HG03558 (cell line): Measurements from ENCODE around the gene NF1.

Experiments
- ATAC-seq: cut with Tn5 transposase; IDR thresholded peaks from one replicate; pipeline ENCODE4 v1.9.1; 2021; ENCODE audit warnings: moderate number of reproducible peaks; ENCODE audit not compliant: unreplicated experiment; ENCODE audit errors: extremely low read depth

The NF1 gene

DNA sequence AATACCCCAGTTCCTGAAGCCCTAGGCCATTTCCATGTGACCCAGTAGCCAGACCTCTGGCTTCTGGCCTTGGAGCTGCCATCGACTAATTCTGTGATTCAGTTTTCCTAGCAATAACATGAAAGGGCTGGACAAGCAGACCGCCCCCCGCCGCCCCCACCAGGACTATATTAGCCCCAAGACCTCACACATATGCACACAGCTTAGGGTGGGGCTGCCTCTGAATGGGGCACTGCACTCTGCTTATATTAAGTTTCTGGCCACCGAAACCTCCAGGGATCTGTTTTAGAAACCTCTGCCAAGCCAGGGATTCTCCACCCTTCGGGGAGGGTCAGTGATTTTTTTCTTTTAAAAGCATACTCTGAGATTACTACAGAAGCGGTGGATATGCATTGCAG is 299.0 kb downstream of the NF1 start:
- no peak for ATAC-seq

DNA sequence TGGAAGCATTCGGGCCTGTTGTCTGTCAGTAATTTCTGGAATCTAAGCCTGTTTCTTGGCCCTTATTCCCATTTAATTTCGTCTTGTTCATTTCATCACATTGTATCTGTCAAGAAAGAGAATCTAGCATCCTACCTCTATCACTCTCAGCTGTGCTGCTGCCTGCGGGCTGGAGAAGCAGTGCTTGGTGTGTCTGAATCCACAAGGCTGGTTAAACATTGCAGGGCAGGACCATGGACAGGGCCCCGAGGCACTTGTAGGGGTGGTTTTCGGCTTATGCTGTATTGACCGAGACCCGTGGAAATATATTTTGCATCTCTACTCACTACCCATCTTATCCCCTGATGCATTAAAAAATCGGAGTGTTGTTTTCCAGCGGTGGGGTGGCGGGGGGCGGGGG is 299.8 kb downstream of the NF1 start:
- ATAC-seq, result no peak

DNA sequence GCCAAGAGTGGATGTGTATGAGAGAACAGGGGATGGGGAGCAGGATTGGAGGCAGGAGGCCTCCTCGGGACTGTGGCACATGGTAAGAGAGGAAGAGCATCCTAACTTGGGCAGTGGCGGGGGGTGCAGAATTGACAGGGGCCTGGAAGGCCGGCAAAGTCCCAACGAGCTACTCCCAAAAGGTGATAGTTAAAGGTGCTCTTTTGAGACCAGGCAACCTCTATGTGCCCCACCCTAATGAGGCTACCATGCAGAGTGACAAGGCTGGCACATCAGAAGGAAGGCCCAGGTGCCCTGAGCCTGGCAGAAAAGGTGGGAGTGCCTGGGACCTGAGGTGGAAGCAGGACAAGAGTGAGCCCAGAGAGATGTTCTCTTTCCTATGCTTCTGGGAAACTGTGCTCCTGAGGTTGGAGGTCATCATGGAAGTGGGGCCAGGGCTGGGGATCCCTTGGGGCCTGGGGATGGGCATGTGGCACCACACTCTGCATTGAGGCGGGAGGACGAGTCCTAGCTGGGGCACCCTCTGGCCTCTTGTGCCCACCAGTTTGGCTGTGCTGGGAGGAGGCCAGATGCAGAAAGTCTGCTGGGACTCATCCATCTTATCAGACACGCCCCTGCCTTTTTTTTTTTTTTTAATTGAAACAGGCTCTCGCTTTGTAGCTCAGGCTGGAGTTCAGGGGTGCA is 302.6 kb downstream of the NF1 start:
- no peak for ATAC-seq

DNA sequence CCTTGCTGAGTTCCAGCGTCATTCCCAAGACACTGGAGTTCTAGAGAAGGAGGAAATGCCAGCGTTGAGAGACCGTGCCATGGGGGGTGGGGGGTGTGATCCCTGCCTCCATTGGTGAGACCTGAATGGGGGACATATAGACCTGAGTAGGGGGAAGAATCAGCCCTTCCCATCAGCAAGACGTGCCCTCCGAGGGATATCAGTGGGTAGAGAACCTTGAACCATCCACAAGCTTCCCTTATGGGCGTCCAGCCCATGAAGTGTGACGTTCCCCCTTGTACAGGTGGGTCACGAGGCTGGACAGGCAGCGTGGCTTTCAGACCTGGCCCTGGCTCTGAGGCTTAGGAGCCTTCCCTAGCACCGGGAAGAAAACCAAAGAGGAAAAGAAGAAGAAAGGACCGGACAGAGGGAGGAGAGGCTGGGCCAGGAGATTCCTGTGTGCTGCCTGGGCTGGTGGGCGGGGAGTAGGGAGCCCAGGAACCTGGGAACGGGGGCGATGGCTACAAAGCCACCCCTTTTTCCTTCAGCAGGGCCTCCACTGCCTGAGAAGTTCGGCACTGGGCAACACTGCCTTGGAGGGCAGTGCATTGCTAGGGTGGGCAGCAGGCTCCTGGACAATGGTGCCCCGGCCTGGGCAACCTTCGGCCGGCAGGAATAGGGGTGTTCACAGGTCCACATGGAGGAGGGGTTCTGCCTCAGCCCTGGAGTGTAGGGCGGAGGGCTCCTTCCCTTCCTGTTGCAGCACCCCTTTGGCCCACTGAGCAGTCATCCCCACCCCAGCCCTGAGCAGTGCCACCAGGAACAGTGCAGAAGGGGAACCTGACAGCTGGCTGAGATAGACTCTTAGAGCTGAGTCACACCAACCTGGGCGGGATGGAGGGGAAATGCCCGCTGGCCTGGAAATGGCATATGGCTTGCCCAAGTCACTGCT is 303.9 kb downstream of the NF1 start:
- no peak for ATAC-seq

DNA sequence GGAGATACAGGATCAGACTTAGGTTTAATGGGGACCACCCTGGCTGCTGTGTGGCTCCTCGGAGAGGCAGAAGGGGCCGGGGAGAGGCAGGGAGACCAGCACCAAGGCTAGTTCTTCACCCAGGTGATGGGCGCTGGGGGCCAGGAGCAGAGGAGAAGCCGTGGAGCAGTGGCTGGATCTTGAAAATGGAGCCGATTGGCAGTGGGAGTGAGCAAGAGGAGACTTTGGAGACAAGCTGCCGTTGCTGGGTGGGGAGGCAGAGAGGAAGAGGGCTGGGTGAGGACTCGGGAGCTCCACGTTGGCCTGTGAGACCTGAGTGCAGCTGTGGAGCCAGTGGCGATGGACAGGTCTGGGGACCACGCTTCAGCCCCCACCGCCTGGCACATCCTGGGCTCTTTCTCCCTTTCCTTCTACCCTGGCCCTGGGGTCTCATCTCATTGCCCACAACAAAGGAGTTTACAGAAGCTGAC is 305.7 kb downstream of the NF1 start:
- no peak for ATAC-seq

DNA sequence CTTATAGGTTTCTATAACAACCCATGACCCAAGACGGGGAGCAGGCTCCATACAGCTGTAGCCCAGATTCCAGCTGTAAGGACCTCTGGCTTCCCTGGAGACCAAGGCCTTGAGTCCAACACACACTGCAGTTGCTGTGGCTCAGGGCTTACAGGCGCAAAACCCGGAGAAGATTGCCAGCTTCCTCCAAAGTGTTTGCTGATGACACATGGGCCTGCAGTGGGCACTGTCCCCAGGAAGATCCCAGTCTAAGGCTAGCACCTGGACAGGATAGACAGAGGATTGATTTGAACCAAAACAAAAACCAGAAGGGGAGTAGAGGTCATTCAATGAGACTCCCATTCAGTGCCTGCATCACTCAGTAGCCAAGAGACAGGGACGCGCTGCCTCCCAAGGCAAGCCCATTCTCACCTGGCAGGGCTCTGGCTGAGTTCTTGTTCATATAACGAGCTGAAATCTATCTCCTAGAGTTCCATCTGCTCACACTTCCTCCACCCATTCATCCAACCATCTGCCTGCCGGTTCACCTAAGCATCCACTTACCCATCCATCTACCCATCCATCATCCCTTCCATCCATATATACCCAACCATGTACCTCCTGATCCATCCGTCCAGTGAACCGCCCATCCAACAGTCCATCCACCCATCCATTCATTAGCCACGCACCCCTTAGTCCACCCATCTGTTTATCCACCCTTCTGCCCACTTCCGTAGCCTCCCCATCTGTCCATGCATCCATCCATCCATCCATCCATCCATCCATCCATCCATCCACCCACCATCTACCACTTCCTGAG is 306.9 kb downstream of the NF1 start:
- no peak for ATAC-seq

DNA sequence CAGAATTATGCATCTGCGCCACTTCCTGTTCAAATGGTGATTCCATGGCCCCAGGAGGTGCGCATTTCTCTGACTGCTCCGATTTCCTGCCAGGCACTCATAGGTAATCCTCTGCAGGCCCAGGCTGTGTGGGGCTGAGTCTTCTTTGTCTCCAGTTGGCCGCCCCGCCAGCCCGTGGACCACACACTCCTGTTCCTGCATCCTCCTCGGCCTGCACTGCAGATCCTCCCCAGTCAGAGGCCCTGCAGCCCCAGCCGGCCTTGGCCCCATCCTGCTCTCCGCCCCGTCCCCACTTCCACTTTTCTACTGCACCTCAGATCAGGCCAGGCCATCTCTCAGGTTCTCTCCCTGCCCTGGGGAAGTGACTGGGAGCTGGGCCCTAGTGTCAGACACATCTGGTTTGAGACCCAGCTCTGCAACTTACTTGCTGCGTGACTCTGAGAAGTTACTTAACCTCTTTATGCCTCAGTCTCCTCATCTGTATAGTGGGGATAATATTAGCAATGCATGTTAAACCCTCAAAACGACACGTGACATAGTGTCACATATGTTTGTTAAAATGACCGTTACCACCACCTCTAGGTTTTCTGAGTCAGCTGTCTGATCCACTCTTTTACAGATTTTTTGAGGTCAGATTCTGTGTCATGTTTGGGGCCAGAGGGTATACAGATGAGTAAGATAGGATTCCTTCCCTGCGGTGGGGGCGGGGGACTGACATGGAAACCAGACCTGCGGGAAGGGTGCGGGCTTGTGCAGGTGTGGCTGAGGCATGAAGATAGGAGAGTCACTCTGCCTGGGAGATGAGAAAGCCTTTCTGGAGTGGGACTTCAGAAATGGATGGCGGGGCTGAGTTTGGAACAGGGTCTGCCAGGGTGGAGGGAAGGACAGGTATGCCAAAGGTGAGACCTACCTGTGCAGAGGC is 309.5 kb downstream of the NF1 start:
- ATAC-seq, result no peak

DNA sequence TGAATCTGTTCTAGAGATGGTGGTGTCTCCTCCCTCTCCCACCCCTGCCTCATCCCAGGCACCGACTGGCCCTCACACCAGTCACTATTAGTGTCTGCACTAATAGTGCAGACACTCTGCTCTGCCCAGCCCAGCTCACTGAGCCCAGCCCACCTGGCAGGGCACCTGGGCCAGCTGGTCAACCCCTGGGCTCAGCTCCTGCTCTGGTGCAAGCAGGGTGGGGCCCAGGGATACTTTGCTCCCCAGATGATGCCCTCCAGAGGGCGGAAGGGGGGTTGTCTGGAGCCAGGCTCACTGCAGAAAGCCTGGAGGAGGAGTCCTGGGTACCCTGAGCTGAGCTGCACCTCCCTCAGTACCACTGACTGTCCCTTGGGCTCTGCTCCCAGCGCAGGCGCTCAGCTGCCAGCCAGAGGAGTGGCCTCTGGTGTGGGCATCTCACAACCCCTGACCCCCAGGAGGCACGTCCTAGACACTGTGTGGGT is 311.2 kb downstream of the NF1 start:
- ATAC-seq, result no peak

DNA sequence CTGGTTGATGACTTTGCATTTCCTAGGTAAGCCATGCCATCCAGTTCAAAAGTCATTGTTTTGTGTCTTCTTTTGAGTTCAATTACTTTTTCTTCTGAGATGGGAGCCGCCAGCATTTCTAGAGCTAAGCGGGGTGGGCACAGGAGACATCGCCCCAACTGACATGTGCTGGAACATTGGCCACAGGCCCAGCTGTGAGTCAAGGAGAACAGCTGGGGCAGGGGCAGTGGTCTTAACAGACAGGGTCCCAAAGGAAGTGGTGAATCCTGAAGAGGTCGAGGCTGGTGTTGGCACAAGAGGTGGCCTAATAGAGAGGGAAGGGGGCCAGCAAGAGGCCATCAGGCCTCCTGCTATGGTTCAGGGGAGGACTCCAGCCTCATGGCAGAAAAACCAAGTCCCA is 313.8 kb downstream of the NF1 start:
- ATAC-seq, result no peak

DNA sequence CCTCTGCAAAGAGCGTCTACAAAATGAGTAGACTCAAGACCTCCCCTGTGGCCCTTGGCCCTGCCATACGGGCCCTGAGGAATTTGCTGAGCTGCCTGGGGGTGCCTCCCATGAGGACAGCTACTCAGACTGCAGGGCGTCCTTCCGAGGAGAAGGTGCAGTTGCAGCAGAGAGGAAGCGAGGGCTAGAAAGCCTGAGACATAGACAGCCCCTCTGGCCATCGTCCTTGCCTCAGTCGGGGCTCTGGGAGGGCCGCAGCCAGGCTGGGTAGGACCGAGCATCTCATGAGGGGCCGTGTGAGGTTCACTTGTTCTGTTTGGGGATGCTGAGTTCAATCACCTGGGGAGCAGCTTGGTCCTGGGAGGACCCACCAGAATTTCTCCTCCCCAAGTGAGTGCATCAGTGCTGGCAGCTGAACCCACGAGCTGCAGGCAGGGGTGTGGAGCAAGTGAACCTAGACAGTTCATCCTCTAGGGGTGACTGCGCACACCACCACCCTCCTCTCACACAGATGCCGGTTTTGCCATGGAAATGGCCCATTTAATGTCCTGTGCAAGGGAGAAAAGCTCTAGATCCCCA is 317.0 kb downstream of the NF1 start:
- no peak for ATAC-seq

DNA sequence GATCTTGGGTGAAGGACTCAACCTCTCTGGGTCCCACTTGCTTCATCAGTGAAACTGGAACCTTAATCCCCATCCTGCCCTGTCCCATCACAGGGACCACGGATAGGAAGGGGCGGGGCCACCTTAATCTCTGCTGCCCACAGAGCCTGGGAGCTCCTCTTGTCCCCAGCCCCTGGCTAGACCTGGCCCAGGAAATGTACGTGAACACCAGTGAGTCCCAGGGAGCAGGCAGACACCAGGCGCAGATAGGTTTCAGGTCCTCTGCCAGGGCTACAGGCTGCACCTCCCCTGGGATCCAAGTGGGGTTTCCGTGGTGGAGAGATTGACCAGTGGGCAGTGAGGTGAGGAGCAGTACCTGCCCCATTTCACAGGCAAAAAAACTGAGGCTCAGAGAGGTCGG is 317.7 kb downstream of the NF1 start:
- no peak for ATAC-seq

DNA sequence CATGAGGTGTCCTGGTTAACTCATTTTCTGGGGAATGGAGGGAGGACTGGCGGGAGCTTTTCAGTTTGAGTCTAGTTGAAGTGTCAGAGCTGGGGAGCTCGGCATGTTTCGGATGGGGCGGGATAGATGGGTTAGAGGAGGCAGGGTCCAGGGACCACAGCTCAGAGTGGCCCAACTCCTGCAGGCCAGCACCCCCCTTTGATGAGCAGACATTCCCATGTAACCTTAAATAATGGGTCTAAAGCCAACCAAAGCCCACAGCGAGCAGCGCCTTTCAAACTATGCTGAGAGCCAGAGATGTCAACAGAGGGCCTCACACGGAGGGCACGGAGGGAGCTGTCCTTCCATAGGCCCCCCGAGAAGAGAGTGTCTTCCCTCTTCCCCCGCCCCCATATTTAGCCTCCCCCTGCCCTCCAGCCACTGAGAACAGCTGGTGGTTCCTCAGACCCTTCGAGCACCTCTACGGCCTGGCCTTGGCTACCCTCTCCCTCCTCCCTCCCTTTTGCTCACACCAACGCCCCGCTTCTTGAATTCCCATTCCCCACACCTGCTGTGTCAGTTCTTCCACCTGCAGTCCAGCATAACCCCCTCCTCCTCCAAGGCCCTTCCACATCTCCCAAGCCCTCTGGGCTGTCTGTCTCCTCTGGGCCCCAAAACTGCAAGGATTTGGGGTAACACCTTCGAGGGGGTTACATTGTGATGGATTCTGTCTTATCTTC is 318.5 kb downstream of the NF1 start:
- no peak for ATAC-seq

DNA sequence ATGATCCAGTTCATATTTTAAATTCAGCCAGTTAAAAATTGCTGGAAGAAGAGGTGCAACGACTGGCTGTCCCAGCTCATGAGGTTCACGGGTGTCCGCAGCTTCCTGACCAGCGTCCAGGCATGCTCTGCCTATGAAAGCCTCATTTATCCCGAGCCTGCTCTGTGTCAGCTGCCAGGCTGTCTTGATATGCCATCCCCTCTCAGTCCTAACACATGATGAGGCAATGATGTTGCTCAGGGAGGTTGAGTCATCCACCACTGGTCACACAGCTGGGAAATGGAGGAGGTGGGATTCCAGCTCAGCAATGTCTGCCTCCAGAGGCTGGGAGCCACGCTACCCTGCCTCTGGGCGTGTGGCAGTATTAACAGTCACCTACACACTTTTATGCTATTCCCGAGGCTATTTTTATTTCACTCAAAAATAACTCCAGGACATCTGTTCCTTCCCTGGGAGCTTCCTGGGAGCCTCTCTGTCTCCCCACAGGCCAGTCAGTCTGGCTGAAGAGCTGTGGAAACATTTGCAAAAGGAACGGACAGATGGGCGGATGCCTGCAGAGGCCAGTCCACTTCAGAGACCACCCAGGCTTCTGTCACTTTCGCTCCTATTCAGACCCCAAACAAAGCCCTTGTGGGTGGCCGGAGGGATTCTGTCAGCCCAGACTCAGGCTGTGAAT is 319.2 kb downstream of the NF1 start:
- ATAC-seq, result no peak

DNA sequence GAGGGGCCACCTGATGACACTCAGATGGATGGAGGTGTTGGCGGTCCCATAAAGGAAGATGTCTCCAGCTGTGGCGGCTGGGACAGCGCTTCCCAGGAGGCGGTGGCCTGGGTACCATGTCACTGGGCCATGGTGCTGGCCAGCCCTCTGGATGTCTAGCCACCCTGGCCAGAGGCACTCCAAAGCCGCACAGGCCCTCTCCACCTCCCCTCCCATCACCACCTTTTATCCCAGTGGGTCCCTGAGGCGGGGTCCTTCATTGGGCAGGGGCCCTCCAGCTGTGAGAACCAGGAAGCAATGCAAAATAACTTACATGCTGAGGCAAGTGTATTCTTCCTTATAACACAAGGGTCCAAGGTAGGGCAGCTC is 319.8 kb downstream of the NF1 start:
- ATAC-seq, result no peak

DNA sequence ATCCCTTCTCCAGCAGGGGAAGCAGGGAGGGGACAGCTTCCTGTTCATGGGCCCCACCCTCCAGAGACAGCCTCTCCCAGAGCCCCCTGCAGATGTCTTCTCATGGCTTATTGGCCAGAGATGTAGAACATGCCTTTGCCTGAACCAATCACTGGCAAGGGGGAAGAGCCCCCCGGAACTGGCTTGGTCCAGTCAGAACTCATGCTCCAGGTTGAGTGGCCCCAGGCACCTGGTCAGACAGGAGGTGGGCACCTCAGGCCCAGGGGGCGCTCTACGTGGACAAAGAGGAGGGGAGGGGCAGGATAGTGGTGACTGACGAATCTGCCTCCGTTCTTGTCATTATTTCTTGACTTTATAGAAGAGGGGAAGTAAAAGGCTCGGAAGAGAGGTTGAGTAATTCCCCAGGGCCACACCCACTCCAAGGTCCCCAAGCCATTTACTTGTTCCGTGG is 320.3 kb downstream of the NF1 start:
- ATAC-seq, result no peak

DNA sequence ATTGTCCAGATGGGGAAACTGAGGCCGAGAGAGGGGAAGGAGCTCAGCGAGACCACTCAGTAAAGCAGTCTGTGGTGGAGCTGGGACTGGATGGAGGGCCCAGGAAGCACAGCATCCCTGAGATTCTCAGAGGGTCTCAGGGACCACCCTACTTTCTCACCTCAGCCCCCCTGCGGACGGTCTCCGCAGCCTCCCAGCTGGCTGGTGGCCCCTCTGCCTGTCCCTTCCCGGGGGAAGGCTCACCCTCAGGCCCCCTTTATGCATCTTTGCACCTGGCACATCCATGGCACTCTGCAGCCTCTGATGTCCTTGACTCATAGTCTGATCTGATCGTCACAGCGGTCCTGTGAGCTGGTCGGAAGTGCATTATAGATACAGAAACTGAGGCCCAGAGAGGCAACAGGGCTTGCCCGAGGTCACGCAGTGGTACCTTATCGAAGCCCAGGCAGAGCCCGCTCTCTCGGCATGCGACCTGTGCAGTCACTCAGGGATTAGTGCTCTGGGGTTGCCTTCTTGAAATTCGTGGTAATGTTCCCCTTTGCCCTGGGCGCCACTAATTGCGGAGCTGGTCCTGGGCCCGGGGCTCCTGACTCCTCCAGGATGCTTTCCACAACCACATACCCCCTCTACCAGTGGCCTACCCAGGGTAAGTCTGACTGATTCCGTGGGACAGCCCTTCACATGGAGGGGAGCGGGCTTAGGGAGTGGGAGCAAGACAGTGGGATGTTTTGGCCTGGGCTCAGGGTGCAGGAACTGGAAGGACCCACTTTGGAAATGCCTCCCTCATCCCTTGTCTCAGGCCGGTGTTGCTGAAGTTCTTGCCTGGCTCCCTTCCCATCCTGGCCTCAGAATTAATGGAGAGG is 321.1 kb downstream of the NF1 start:
- no peak for ATAC-seq

DNA sequence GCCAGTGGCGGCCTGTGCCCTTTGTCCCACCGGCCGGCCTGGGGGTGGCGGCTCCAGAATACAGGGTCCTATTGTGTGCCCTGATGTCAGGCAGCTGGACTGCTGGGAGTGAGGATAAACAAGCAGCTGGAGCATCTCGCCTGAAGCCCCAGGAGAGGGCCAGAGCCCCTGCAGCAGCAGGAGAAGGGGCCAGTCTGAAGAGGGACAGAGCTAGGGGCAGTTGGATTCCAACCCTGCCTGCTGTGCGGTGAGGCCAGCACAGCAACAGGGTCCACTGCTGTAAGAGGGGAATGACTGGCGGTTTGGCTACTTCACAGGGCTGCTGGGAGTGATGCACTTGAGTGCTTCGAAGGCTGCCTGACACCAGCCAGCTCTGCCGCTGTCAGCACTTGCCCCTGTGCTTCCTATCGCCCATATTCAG is 321.7 kb downstream of the NF1 start:
- no peak for ATAC-seq
